ENCODE results near the gene DAGLB. TPM values are rescaled to one million over a fixed set of nuclear protein-coding genes. Genes with fewer than 3 reads are reported as not detected.

The DAGLB gene
- total and polyA plus RNA-seq, 2 of the 4 experiments (the other 2 are of a cell fraction): 23.4 to 33.5 TPM

DNA sequence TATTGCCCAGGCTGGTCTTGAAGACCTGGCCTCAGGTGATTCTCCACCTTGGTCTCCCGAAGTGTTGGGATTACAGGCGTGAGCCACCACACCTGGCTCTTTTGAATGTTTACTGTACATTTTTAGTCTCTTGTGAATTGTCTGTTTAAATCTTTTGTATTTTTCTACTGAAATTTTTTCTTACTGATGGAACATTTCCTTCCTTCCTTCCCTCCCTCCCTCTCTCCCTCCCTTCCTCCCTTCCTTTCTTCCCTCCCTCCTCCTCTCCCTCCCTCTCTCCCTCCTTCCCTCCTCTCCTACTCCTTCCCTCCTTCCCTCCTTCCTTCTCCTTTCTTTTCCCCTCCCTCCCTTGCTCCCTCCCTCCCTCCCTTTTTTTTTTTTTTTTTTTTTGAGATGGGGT lies 58.0 kb downstream of the DAGLB start:
- no TSS peak for BruUV-seq (replicated peaks)
- no peak overlapping the region for H3K56ac ChIP-seq (ENCODE audit: extremely low read depth, insufficient read depth, low read length)
- no peak overlapping the region for H4K8ac ChIP-seq (ENCODE audit: low read depth in 2 of 2, low read length in 2 of 2)
- no peak overlapping the region for H3K4ac ChIP-seq (ENCODE audit: low read depth, low read length)
- H3K9ac ChIP-seq (ENCODE audit: low read depth, low read length): no peak overlapping the region
- no peak overlapping the region for H2BK20ac ChIP-seq (ENCODE audit: low read depth, low read length)
- in situ Hi-C loops (cut with MboI; ENCODE audit: low sequenced_read_pairs): no loop called here
- no peaks in the 10 kb centered on the region for H3K27me3 ChIP-seq (ENCODE audit: control insufficient read depth, insufficient read depth, low read length)
- H3K36me3 ChIP-seq (ENCODE audit: control insufficient read depth, insufficient read depth, low read length): peaks cover 36% of the 10 kb centered on the region
- H3K9me3 ChIP-seq (ENCODE audit: control insufficient read depth, insufficient read depth, low read length): no peaks in the 10 kb centered on the region
- H3K18ac ChIP-seq (ENCODE audit: low read depth, low read length): no peak overlapping the region
- H3K27ac ChIP-seq (ENCODE audit: insufficient read depth, low read length): no peak overlapping the region
- H4K20me1 ChIP-seq (ENCODE audit: insufficient read depth, low read length): peaks cover 94% of the 10 kb centered on the region
- H4K5ac ChIP-seq (ENCODE audit: low read depth, low read length): no peak overlapping the region
- ATAC-seq (ENCODE audit: low read depth) (no peak), DNase-seq (no peak)
- WGBS, 2 experiments (ENCODE audit: extremely low coverage in 2 of 2, insufficient read length in 1 of 2): no CpG with 5 or more reads among the region's 2 CpGs
- H3K79me1 ChIP-seq (ENCODE audit: low read depth in 1 of 2, low read length in 2 of 2): peaks cover 9 to 69% of the 10 kb centered on the region in 2 experiments; a peak in 2 of 4 replicates
- H4K91ac ChIP-seq (ENCODE audit: insufficient read depth, low read depth, low read length): no peak overlapping the region
- no peak overlapping the region for H3K14ac ChIP-seq (replicated peaks; ENCODE audit: low read depth, low read length)
- ChIA-PET CTCF (no interaction called here), POLR2A (ENCODE audit: unreplicated experiment) (interaction anchor here (0.7 kb wide), 1 partner anchor 40 kb away, joined by 3 read pairs; no protein-coding TSS in a partner anchor)
- dilution Hi-C loops (cut with HindIII; ENCODE audit: low sequenced_read_pairs, unreplicated experiment): no loop called here
- no peak overlapping the region for H3K23ac ChIP-seq (ENCODE audit: low read depth, low read length)
- intact Hi-C loops (cut with micrococcal nuclease): no loop called here
- no peak overlapping the region for H2AK5ac ChIP-seq (ENCODE audit: low read depth, low read length)
- H3K4me1 ChIP-seq (ENCODE audit: control insufficient read depth, insufficient read depth, low read length): peaks cover 22% of the 10 kb centered on the region
- no peak overlapping the region for H2BK120ac ChIP-seq (ENCODE audit: low read depth, low read length)
- no peak overlapping the region for H2AFZ ChIP-seq (replicated peaks; ENCODE audit: low read length, poor library complexity)
- TF ChIP-seq CEBPB (IDR thresholded peaks at IDR 0.05; ENCODE audit: low read depth, low read length): no peak
- TF ChIP-seq CHD1 (IDR thresholded peaks at IDR 0.05; ENCODE audit: low read depth, low read length): no peak
- TF ChIP-seq RFX5 (IDR thresholded peaks at IDR 0.05; ENCODE audit: low read depth, low read length): no peak
- TF ChIP-seq, protein P1, sequence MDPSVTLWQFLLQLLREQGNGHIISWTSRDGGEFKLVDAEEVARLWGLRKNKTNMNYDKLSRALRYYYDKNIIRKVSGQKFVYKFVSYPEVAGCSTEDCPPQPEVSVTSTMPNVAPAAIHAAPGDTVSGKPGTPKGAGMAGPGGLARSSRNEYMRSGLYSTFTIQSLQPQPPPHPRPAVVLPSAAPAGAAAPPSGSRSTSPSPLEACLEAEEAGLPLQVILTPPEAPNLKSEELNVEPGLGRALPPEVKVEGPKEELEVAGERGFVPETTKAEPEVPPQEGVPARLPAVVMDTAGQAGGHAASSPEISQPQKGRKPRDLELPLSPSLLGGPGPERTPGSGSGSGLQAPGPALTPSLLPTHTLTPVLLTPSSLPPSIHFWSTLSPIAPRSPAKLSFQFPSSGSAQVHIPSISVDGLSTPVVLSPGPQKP (IDR thresholded peaks at IDR 0.05; ENCODE audit: borderline replicate concordance, low read depth, low read length): no peak
- no peak for TF ChIP-seq RCOR1 (IDR thresholded peaks at IDR 0.05; ENCODE audit: insufficient replicate concordance, low read length)
- TF ChIP-seq, protein P2, sequence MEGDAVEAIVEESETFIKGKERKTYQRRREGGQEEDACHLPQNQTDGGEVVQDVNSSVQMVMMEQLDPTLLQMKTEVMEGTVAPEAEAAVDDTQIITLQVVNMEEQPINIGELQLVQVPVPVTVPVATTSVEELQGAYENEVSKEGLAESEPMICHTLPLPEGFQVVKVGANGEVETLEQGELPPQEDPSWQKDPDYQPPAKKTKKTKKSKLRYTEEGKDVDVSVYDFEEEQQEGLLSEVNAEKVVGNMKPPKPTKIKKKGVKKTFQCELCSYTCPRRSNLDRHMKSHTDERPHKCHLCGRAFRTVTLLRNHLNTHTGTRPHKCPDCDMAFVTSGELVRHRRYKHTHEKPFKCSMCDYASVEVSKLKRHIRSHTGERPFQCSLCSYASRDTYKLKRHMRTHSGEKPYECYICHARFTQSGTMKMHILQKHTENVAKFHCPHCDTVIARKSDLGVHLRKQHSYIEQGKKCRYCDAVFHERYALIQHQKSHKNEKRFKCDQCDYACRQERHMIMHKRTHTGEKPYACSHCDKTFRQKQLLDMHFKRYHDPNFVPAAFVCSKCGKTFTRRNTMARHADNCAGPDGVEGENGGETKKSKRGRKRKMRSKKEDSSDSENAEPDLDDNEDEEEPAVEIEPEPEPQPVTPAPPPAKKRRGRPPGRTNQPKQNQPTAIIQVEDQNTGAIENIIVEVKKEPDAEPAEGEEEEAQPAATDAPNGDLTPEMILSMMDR (conservative IDR thresholded peaks at IDR 0.05; ENCODE audit: low read depth, low read length): no peak
- TF ChIP-seq BHLHE40 (IDR thresholded peaks at IDR 0.05; ENCODE audit: low read depth, low read length): no peak
- TF ChIP-seq, protein P3, sequence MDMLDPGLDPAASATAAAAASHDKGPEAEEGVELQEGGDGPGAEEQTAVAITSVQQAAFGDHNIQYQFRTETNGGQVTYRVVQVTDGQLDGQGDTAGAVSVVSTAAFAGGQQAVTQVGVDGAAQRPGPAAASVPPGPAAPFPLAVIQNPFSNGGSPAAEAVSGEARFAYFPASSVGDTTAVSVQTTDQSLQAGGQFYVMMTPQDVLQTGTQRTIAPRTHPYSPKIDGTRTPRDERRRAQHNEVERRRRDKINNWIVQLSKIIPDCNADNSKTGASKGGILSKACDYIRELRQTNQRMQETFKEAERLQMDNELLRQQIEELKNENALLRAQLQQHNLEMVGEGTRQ (IDR thresholded peaks at IDR 0.05; ENCODE audit: low read depth, low read length): no peak
- no peak overlapping the region for H3K4me3 ChIP-seq (ENCODE audit: insufficient read depth, low read depth, low read length)
- H3K9me1 ChIP-seq (ENCODE audit: insufficient read depth, low read length): peaks cover 27% of the 10 kb centered on the region
- H3K4me2 ChIP-seq (ENCODE audit: low read depth, low read length): no peak overlapping the region
- H2AK9ac ChIP-seq (replicated peaks; ENCODE audit: low read depth, low read length, poor library complexity): no peak overlapping the region
- no peak overlapping the region for H2BK15ac ChIP-seq (ENCODE audit: low read depth, low read length)
- no peak overlapping the region for H2BK5ac ChIP-seq (ENCODE audit: low read depth, low read length, poor library complexity, severe bottlenecking)

Data from IMR-90 (cell line).